Fibroblast of skin of scalp (primary cell): ENCODE data around the gene NDUFAF3.
A peak's percentile ranks its signal among the peaks of the same experiment; 100 is the strongest.

Experiments used
- DNase-seq: peaks from one replicate; pipeline ENCODE4 v3.0.0-alpha.2; 2013

NDUFAF3 gene

DNA sequence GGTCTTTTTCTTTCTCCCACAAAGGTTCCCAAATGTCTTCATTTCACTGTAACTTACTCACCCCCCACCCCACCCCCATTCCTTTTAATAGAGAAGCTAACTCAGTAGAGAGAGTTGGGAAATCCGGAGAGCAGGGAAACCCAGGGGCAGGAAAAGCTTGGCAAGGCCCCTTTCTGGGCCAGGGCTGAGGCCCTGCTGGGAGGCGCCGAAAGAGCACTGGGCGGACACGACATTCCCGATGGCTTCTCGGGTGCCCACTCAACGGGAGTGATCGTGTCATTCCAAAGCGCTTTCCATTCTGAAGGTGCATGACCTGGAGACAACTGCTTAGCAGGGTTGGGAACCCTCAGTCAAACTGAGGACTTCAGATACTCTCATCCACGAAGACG lies 2.0 kb upstream of the NDUFAF3 start:
- no peak for DNase-seq

DNA sequence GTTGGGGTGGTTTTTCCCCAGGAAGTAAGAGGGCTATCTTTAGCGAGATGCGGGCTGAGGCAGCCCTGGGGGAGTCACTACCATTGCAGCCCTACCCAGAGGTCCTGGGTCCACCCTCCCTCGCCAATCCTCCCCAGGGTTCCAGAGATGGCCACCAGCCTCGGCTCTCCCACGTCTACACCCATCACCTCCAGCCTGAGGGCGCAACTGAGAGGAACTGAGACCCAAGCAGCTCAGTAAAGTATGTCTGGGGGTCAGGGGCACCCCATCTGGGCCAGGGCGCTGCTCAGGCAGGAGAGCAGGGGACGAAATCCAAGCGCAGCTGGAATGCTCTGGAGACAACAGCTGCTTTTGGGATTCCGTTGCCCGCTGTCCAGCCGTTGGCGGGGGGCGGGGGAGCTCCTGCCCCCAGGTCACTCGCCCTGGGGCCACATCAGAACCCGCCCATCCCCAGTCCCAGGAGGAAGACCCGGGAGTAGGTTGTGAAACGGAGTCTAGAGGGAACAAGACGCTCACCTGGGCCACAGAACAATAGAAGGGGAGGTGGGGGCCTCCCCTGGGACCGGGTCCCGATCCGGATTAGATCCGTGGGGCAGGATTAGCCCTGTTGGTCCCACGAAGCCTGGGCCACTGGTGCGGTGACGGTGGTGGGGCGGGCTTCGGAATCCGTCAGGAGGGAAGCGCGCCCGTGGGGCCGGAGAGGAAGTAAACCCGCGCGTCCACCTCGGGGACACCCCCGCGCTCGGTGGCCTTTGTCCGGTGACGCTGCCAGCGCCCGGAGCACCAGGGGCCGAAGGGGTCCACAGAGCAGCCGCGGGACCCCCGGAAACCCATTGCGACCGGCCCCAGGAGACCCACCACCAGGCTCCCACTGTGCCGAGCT lies 1.4 kb upstream of the NDUFAF3 start:
- DNase-seq = no peak

DNA sequence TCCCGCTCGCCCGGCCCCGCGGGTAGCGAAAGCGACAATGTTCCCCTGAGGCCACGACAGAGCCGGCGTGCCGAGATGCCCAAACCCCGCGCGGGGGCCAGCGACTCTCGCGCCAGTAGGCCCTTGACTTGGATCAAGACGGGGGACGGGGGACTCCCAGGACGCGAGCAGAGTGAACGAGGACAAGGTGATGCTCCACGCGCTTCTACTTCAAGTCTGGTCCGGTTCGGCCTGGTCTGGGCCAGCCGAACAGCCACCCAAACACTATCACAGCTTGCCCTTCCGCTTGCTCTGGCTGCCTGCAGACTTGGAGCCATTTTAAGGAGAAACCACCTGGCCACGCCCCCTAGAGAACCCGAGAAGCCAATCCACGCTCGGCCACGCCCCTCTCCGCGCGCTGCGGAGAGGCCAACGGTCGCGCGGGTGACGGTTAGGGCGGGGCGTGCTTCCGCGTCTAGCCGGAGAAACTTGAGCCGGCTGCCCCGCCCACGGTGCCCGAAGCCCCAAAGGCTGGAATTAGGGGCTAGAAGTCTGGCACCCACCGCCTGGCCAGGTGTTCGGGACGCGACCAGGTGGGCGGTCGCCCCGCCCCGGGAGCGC lies 608 bp upstream of the NDUFAF3 start:
- peak; percentile 98 for DNase-seq

GRCh38 chr3:49022688-49023171 lies 809 bp downstream of the NDUFAF3 start:
- no peak for DNase-seq

DNA sequence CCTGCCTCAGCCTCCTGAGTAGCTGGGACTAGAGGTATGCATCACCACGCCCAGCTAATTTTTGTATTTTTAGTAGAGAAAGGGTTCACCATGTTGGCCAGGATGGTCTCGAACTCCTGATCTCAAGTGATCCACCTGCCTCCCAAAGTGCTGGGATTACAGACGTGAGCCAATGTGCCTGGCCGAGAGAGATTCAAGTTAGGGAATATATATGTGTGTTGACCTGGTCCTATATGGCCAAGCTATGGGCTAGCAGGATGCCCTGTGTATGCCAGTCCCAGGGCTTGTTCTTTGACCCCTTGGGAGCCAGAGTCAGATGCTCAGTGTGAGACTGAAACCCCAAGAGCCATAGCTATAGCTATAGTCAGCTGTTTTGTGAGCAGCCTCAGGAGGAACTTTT lies 1.9 kb downstream of the NDUFAF3 start:
- DNase-seq = no peak

- no peak for DNase-seq
These were observed 2.5 kb downstream of the NDUFAF3 start for GRCh38 chr3:49024449-49024848.

DNA sequence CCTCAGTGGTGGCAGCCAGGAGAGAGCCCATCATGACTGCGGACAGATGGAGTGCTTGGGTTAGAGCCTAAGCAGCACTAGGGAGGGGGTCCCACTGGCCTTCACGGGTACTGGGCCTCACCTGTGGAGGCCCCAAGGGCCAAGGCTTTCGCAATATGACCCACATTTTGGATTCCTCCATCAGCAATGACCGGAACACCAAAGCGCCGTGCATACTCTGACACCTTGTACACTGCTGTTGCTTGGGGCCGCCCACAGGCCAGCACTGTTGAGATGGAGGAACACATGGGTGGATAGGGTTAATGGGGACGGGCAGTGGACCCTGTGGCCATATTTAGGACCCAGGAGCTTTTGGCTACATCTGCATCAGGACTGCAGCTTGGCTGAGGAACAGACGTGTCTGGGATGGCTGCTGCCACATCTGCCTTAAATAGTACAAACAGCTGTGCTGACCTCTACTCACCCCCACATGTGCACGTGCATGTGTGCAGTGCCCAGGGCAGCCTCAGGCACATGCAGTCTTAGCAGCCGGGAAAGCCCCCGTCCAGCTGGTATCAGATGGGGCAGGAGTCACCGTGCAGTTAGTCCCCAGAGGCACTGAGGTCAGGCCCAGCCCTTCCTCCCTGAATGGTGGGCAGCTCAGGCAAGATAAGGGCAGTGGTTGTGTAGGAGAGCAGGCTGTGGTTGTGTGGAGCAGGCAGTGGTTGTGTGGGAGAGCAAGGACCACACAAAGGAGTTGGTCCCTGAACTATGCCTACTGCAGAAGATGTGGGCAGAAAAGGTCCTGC lies 3.3 kb downstream of the NDUFAF3 start:
- DNase-seq = no peak

- DNase-seq = no peak
These were observed 4.0 kb downstream of the NDUFAF3 start for GRCh38 chr3:49025793-49026520.

GRCh38 chr3:49026536-49026935 lies 4.6 kb downstream of the NDUFAF3 start:
- no peak for DNase-seq

GRCh38 chr3:49027634-49028033 lies 5.7 kb downstream of the NDUFAF3 start:
- DNase-seq = no peak

GRCh38 chr3:49028298-49028672 lies 6.4 kb downstream of the NDUFAF3 start:
- DNase-seq = no peak

GRCh38 chr3:49028673-49029562 lies 7.0 kb downstream of the NDUFAF3 start, which contains the start of gene IMPDH2:
Gene IMPDH2, minus strand, starts transcription at chr3:49029398. Its CDS starts 48 bp downstream, at chr3:49029350.
- peak; percentile 94 for DNase-seq

GRCh38 chr3:49029563-49029884 lies 7.6 kb downstream of the NDUFAF3 start:
- no peak for DNase-seq

DNA sequence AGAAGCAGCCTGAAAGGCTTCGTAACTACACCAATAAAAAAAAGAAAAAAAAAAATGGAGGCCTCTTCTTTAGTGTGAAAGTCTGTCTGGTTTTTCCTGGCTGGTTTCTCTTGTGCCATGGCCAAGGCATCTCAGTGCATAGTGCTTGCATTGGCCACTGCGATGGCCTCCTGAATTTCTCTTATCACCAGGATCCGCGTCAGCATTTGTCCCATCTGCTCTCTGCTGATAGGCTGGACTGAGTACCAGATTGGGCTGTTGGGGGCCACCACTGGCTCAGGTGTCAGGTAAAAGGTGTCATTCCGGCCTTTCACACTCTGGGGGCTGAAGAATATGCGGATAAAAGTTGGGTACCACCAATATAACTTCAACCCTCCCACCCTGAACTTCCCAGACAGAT lies 8.4 kb downstream of the NDUFAF3 start:
- no peak for DNase-seq

GRCh38 chr3:49032646-49033304 lies 10.9 kb downstream of the NDUFAF3 start:
- DNase-seq = no peak

DNA sequence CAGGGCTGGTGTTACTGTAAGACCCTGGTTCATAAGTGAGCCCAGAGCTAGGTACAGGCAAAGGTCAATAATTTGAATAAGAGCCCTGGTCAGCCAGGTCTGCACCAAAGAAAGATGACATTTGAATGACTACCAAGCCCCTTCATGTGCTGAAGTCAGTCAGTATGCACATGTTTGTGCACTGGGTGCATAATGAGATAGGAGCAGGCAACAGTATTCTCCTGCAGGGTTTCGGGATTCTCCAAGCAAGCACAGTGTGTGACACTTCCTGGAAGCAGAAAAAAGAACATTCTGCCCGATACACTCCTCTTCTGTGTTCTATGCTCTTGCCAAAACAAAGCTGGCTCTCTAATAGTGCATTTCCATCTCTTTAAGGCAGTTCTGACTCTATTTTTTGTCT lies 12.7 kb downstream of the NDUFAF3 start:
- no peak for DNase-seq

DNA sequence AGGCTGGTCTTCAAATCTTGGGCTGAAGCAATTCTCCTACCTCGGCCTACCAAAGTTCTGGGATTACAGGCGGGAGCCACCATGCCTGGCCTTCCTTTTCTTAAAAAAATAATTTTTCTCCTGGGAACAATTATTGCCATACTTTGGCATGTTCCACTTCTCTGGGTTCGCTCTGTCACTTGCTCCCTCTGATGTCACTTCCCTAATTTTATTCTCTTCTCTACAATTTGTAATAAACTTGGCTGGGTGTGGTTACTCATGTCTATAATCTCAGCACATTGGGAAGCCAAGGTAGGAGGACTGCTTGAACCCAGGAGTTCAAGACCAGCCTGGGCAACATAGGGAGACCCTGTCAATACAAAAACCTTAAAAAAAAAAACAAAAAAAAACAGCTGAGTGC lies 13.4 kb downstream of the NDUFAF3 start:
- DNase-seq = no peak

GRCh38 chr3:49053543-49053942 lies 31.6 kb downstream of the NDUFAF3 start:
- DNase-seq = no peak

DNA sequence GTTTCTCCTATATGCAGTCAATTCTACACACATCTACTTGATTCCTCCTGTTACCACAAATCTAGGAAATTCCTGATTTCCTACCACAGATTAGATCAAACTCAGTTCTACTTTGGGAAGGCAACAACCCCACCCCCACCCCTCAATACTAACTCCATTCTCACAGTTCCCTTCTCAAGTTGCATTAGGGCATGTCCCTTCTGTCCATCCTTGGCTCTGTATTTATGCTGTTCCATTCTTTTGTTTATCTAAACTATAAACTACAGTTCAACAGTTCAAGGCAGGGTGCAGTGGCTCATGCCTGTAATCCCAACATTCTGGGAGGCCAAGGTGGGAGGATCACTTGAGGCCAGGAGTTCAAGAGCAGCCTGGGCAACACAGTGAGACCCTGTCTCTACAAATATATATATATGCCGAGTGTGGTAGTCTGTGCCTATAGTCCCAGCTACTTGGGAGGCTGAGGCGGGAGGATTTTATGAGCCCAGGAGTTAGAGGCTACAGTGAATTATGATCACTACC lies 32.5 kb downstream of the NDUFAF3 start:
- no peak for DNase-seq

GRCh38 chr3:49057268-49057667 lies 35.3 kb downstream of the NDUFAF3 start:
- DNase-seq = no peak

DNA sequence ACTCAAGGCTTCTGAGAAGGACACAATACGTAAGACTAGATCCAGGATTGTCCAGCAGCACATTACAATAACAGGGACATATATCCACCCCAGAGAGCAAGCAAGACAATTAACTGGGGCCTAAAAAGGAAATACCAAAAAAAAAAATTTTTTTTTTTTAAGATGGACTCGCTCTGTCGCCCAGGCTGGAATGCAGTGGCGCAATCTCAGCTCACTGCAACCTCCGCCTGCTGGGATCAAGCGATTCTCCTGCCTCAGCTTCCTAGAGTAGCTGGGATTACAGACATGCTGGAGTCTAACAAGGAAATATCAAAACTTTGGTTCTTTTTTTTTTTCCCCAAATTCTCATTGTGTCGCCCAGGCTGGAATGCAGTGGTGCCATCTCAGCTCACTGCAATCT lies 36.1 kb downstream of the NDUFAF3 start:
- DNase-seq = no peak
